Measurements from ENCODE around the gene HMCN2.
"Not testable (repeated sequence)": the region's sequence is repeated elsewhere in the genome, so short reads cannot be mapped to it uniquely, and the experiment has no call there.

The HMCN2 gene

GRCh38 chr9:130240410-130241197, 25.0 kb upstream of the HMCN2 start:
- FAIRE-seq, result no peak

GRCh38 chr9:130241198-130241535, 24.4 kb upstream of the HMCN2 start:
- FAIRE-seq, result no peak

GRCh38 chr9:130242270-130243014, 23.1 kb upstream of the HMCN2 start:
- FAIRE-seq, result no peak

GRCh38 chr9:130243015-130243881, 22.3 kb upstream of the HMCN2 start:
- no peak for FAIRE-seq

- no peak for FAIRE-seq
Measured at GRCh38 chr9:130243882-130244170, 21.7 kb upstream of the HMCN2 start.

- FAIRE-seq, result no peak
Measured at GRCh38 chr9:130244548-130245165, 20.9 kb upstream of the HMCN2 start.

GRCh38 chr9:130245474-130245873, 20.1 kb upstream of the HMCN2 start:
- FAIRE-seq, result no peak

GRCh38 chr9:130246126-130246525, 19.4 kb upstream of the HMCN2 start:
- no peak for FAIRE-seq

GRCh38 chr9:130254747-130255630, 10.6 kb upstream of the HMCN2 start:
- FAIRE-seq, result no peak

GRCh38 chr9:130255631-130256134, 9.9 kb upstream of the HMCN2 start:
- no peak for FAIRE-seq

GRCh38 chr9:130256644-130257043, 8.9 kb upstream of the HMCN2 start:
- FAIRE-seq, result no peak

GRCh38 chr9:130258137-130258536, 7.4 kb upstream of the HMCN2 start:
- not testable (repeated sequence) for FAIRE-seq

- no peak for FAIRE-seq
Measured at GRCh38 chr9:130259044-130259443, 6.5 kb upstream of the HMCN2 start.

GRCh38 chr9:130260816-130261765, 4.5 kb upstream of the HMCN2 start:
- FAIRE-seq, result no peak

GRCh38 chr9:130262061-130262745, 3.4 kb upstream of the HMCN2 start:
- FAIRE-seq, result no peak

GRCh38 chr9:130262771-130263170, 2.8 kb upstream of the HMCN2 start:
- no peak for FAIRE-seq

- FAIRE-seq, result no peak
Measured at GRCh38 chr9:130263601-130264413, 1.8 kb upstream of the HMCN2 start.

GRCh38 chr9:130264414-130265350, 878 bp upstream of the HMCN2 start:
- FAIRE-seq, result no peak

All from A204.1 (cell line).